ENCODE results near the gene STAT6. TPM values are rescaled to one million over a fixed set of nuclear protein-coding genes. Genes with fewer than 3 reads are reported as not detected.
A peak's percentile ranks its signal among the peaks of the same experiment; 100 is the strongest.

STAT6 gene
- total RNA-seq, 1 donor from 2014 or later = 304 TPM

DNA sequence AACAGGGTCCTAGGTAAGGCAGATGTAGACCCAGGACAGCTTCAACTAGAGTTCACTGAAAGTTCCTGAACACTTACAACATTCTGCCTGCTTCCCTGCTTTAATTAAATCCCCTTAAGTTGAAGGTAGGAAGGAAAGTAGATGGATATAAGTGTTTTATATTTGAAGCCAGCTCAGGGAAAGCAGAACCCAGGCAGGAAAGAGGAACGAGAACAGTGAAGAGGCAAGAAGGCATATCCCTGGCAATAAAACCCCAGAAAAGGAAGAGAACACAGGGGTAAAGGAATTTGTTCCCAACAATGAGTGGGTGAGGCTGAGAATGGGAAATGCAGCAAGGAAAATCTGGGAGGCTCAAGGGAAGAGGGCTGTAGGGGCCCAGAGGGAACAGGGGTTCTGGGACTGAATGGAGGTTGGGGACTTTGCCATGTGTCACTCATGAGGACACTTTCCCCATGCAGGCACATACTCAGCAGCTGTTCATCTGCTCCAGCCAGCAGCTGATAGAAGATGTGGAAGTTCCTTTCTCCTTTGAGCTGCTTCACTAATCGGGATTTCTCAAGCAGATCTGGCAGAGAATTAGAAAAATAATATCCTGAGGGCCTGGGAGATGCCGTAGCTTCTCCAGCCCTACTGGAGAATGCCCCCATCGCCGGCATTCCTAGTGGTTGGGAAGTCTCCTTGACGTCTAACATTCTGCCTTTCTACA, 64.9 kb downstream of the STAT6 start:
- Mint-ChIP-seq H3K27ac (peak overlapping the region; percentile 9), H3K27me3 (no peaks in the 10 kb centered on the region), H3K36me3 (ENCODE audit: low read depth) (no peaks in the 10 kb centered on the region), H3K4me3 (peak overlapping the region; percentile 65), H3K4me1 (peaks cover 34% of the 10 kb centered on the region), H3K9me3 (no peaks in the 10 kb centered on the region)
- DNase-seq = no peak
- intact Hi-C loops (cut with micrococcal nuclease) = loop anchor here (2.0 to 5.0 kb wide), 2 partner anchors 15 to 34 kb away; no protein-coding TSS in a partner anchor

Other genes with a start within 250 kb of the STAT6 start
- gene SDR9C7, start 177.0 kb downstream of the STAT6 start, total RNA-seq = not detected in 2 replicates
- 0.38 and 0.42 TPM in 2 replicates for gene RDH16, start 153.8 kb downstream of the STAT6 start, total RNA-seq
- gene ZBTB39, start 104.8 kb downstream of the STAT6 start, total RNA-seq = 11.0 TPM in 2 replicates
- 0.57 TPM in 1 of 2 replicates, not detected in the other for gene TAC3, start 94.8 kb downstream of the STAT6 start, total RNA-seq
- gene MYO1A, start 61.2 kb downstream of the STAT6 start, total RNA-seq = 1.7 TPM in 2 replicates
- 77.0 and 80.6 TPM in 2 replicates for gene NEMP1, start 32.6 kb downstream of the STAT6 start, total RNA-seq
- 70.5 and 76.7 TPM in 2 replicates for gene NAB2, start 22.2 kb downstream of the STAT6 start, total RNA-seq
- gene LRP1, start 17.1 kb upstream of the STAT6 start, total RNA-seq = 0.28 and 0.93 TPM in 2 replicates
- gene LRP1-AS, start 36.3 kb upstream of the STAT6 start, total RNA-seq = not detected in 2 replicates
- 0.47 and 0.73 TPM in 2 replicates for gene NXPH4, start 105.4 kb upstream of the STAT6 start, total RNA-seq
- gene SHMT2, start 118.3 kb upstream of the STAT6 start, total RNA-seq = 297 and 310 TPM in 2 replicates
- 4.9 and 5.5 TPM in 2 replicates for gene STAC3, start 139.8 kb upstream of the STAT6 start, total RNA-seq

All from activated CD4-positive, alpha-beta T cell treated with anti-CD3 and anti-CD28 coated beads, Interleukin-2, amount 10 ng/mL, durations not matched to agents 24 days and 14 days (primary cell).